ENCODE measurements around the gene TSPAN10. TPM values are rescaled to one million over a fixed set of nuclear protein-coding genes. Genes with fewer than 3 reads are reported as not detected.

TSPAN10 gene
- total RNA-seq, 6 experiments from 2014 or later = 14.3 to 19.6 (median 17.2) TPM

DNA sequence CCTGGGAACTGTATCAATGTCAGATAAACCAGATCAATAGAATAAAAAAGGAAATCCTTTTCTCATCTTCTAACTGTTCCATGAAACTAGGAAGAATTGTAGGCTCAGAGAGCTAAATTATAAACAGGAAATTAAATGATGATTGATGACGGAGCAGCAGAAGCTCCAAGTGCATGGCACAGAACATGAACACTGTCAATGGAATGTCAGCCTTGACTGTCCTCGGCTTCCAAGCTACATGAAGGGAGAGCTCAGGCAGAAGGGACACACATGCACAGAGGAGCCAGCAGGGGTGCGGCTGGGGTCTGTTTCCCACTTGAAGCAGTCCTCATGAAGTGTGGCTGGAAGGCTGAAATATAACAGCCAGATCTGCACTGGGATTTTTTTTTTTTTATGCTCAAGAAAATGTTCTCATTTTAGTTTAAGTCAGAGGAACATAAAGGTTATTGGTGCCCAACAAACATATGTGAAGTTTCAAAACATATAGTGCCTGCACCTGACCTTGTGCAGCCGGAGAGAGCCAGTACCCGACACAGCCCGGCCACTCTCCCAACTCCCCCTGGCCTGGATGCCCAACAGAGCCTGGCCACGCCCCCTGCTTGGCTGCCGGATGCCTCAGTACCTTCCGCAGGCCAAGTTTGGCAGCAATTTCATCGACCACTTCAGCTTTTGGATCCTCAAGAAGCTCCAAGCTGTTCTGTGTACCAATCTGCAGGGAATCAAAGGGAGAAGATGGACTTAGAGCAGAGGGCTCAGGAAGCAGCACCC lies 37.1 kb upstream of the TSPAN10 start:
- H3K36me3 Mint-ChIP-seq (ENCODE audit: low read depth) = peaks cover 32% of the 10 kb centered on the region
- peak overlapping the region; percentile 64 for H3K4me3 Mint-ChIP-seq
- TF ChIP-seq, protein P1, sequence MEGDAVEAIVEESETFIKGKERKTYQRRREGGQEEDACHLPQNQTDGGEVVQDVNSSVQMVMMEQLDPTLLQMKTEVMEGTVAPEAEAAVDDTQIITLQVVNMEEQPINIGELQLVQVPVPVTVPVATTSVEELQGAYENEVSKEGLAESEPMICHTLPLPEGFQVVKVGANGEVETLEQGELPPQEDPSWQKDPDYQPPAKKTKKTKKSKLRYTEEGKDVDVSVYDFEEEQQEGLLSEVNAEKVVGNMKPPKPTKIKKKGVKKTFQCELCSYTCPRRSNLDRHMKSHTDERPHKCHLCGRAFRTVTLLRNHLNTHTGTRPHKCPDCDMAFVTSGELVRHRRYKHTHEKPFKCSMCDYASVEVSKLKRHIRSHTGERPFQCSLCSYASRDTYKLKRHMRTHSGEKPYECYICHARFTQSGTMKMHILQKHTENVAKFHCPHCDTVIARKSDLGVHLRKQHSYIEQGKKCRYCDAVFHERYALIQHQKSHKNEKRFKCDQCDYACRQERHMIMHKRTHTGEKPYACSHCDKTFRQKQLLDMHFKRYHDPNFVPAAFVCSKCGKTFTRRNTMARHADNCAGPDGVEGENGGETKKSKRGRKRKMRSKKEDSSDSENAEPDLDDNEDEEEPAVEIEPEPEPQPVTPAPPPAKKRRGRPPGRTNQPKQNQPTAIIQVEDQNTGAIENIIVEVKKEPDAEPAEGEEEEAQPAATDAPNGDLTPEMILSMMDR (IDR thresholded peaks at IDR 0.05) = no peak; the same call in 1 of the 2 replicates
- H3K27me3 Mint-ChIP-seq (ENCODE audit: insufficient read depth) = peaks cover 5% of the 10 kb centered on the region
- H3K4me1 Mint-ChIP-seq (ENCODE audit: low read depth) = peaks cover 41% of the 10 kb centered on the region
- DNase-seq = peak; percentile 63
- H3K27ac Mint-ChIP-seq = peak overlapping the region; percentile 80
- H3K9me3 Mint-ChIP-seq = no peaks in the 10 kb centered on the region

DNA sequence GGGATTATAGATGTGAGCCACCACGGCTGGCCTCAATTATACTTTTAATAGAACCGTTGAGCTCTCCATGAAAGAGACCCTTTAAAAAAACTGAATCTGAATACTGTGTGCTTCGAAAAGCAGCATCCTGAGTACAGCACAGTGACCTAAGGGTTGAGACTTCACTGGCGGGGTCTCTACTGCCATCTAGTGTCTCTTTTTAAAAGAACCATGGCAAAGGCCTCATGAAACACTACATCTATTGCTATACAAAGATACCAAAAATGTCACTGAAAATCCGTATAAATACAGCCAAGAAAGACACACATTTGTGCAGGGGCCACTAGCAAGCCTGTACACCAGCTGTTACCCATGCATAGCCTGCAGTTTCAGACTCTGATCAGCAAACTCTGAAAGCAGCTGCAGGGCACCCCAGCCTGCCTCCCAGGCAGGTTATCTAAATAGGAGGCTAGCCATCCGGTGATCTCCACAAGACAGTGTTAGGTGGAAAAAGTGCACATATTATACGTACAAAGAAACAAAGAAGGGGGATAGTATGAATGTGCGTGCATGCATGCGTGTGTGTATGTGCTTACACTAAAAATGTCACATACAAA lies 35.4 kb upstream of the TSPAN10 start:
- TF ChIP-seq, protein P1 (IDR thresholded peaks at IDR 0.05) = peak; percentile 91
- Mint-ChIP-seq H3K27ac (peak overlapping the region; percentile 54), H3K27me3 (ENCODE audit: insufficient read depth) (peaks cover 5% of the 10 kb centered on the region), H3K9me3 (no peaks in the 10 kb centered on the region), H3K4me1 (ENCODE audit: low read depth) (peaks cover 38% of the 10 kb centered on the region), H3K4me3 (no peak overlapping the region), H3K36me3 (ENCODE audit: low read depth) (peaks cover 33% of the 10 kb centered on the region)
- DNase-seq = peak; percentile 74

DNA sequence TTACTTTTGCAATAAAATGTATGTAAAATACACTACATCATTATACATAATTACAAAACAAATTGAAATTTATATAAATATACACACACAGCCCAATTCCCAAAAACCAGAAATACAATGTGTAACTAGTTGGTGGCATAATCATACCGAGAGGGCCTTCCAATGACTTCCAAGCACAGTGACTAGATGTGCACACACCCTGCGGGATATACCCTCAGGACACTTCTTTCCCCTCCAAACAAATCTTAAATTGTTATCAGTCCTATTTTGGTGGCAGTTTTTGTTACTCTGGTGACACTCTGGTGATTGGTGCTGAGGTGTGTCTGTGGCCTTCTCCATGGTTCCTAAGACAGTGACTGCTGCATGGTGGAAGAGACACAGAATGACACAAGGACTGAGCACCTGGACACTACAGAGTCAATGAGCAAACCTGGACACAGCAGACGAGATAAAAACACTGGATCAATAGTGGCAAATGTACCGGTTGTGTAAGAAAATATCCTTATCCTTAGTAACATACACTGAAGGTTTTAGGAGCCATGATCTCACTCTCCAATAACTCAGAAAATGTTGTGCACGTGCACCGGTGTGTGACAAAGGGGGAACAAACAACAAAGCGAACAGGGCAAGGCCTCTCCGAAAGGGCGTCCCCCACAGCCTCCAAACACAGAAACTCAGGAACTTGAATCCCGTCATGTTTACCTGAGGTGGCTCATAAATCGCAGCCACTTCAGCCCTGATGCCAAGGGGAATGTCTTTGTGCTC lies 33.0 kb upstream of the TSPAN10 start:
- Mint-ChIP-seq H3K4me1 (ENCODE audit: low read depth) (peaks cover 49% of the 10 kb centered on the region), H3K27ac (no peak overlapping the region), H3K36me3 (ENCODE audit: low read depth) (peaks cover 26% of the 10 kb centered on the region), H3K27me3 (ENCODE audit: insufficient read depth) (no peaks in the 10 kb centered on the region; the same call in 1 of the 2 replicates), H3K9me3 (no peaks in the 10 kb centered on the region), H3K4me3 (no peak overlapping the region)
- TF ChIP-seq, protein P1 (IDR thresholded peaks at IDR 0.05) = no peak
- DNase-seq = no peak

DNA sequence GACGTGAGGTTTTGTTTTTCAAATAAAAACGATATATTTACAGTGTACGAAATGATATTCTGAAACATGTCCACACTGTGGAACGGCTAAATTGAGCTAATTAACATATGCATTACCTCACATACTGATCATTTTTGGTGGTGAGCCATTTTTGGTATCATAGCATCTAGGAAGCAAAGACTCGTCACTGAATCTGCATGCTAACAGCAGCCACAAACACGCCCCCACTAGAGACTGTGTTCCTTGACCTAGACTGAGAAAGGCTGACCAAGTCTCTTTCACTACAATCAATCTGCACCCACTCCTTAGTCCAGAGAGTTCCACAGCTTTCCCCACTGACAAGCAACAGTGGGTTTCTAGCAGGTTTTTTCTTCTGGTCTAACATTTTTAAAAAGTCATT lies 29.6 kb upstream of the TSPAN10 start:
- H3K9me3 Mint-ChIP-seq = no peaks in the 10 kb centered on the region
- H3K4me1 Mint-ChIP-seq (ENCODE audit: low read depth) = peaks cover 26% of the 10 kb centered on the region
- H3K4me3 Mint-ChIP-seq = no peak overlapping the region; the same call in 1 of the 2 replicates
- peak; percentile 65 for DNase-seq
- peak overlapping the region; percentile 68 for H3K27ac Mint-ChIP-seq
- H3K36me3 Mint-ChIP-seq (ENCODE audit: low read depth) = peaks cover 23% of the 10 kb centered on the region
- no peaks in the 10 kb centered on the region; the same call in 1 of the 2 replicates for H3K27me3 Mint-ChIP-seq (ENCODE audit: insufficient read depth)
- TF ChIP-seq, protein P1 (IDR thresholded peaks at IDR 0.05) = no peak

DNA sequence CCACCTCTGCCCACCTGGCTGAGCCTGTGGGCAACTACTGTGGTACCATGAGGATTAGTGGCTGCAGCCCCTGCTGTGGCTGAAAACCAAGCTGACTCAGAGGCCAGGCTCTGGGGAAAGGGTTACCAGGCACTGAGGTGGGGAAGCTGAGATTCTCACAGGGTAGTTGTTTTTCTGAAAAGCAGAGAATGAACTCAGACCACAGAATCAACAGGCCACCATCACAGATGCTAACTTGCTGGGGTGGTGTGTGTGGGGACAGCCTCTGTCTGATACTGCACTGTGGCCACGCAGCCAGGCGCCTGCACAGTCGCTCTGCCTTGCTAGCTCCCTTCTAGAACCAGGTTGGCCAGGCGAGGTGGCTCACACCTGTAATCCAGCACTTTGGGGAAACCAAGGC lies 28.9 kb upstream of the TSPAN10 start:
- H3K27me3 Mint-ChIP-seq (ENCODE audit: insufficient read depth) = no peaks in the 10 kb centered on the region; the same call in 1 of the 2 replicates
- DNase-seq = no peak
- TF ChIP-seq, protein P1 (IDR thresholded peaks at IDR 0.05) = no peak
- H3K36me3 Mint-ChIP-seq (ENCODE audit: low read depth) = peaks cover 30% of the 10 kb centered on the region
- H3K4me3 Mint-ChIP-seq = no peak overlapping the region
- H3K4me1 Mint-ChIP-seq (ENCODE audit: low read depth) = peaks cover 26% of the 10 kb centered on the region
- H3K27ac Mint-ChIP-seq = peak overlapping the region; percentile 68
- H3K9me3 Mint-ChIP-seq = no peaks in the 10 kb centered on the region

Data from HFFc6 (cell line).